Measurements from ENCODE around the gene RFLNA. TPM values are rescaled to one million over a fixed set of nuclear protein-coding genes. Genes with fewer than 3 reads are reported as not detected.

Gene RFLNA
- total RNA-seq, 2 experiments from 2014 or later, result not detected

DNA sequence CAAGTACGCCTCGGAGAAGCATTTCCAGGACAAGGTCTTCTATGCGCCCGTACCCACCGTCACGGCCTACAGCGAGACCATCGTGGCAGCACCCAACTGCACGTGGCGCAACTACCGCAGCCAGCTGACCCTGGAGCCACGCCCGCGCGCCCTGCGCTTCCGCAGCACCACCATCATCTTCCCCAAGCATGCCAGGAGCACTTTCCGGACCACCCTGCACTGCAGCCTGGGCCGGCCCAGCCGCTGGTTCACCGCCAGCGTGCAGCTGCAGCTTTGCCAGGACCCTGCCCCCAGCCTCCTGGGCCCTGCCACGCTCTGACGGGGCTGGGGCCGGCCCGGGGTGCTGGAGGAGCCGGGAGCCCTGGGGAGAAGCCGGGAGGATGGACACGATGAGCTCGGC is 19.3 kb downstream of the RFLNA start:
- H3K36me3 Mint-ChIP-seq (ENCODE audit: low read depth), result no peaks in the 10 kb centered on the region
- no peak overlapping the region for H3K27ac ChIP-seq (ENCODE audit: low read depth in 1 of 2, low read length in 2 of 2)
- H3K4me1 Mint-ChIP-seq (ENCODE audit: low read depth), result no peaks in the 10 kb centered on the region
- POLR2A ChIA-PET, result no interaction called here
- DNase-seq (no peak), ATAC-seq (ENCODE audit: poor library complexity) (no peak)
- no peaks in the 10 kb centered on the region for H3K27me3 Mint-ChIP-seq
- H3K36me3 ChIP-seq (ENCODE audit: insufficient read depth, low read length), result no peaks in the 10 kb centered on the region
- intact Hi-C loops (cut with DNase I, micrococcal nuclease), result no loop called here
- no peaks in the 10 kb centered on the region for H3K9me3 ChIP-seq (ENCODE audit: control insufficient read depth in 1 of 2, insufficient read depth in 1 of 2, low read length in 2 of 2)
- no peaks in the 10 kb centered on the region for H3K4me1 ChIP-seq (ENCODE audit: insufficient read depth, low read length)
- no peak overlapping the region for H3K4me3 ChIP-seq (ENCODE audit: low read length)
- no peak overlapping the region for H3K4me3 Mint-ChIP-seq
- CTCF ChIA-PET, result no interaction called here
- H3K27ac Mint-ChIP-seq, result no peak overlapping the region
- H3K27me3 ChIP-seq (ENCODE audit: control insufficient read depth in 1 of 2, insufficient read depth in 2 of 2, low read length in 2 of 2), result no peaks in the 10 kb centered on the region
- TF ChIP-seq, protein P1, sequence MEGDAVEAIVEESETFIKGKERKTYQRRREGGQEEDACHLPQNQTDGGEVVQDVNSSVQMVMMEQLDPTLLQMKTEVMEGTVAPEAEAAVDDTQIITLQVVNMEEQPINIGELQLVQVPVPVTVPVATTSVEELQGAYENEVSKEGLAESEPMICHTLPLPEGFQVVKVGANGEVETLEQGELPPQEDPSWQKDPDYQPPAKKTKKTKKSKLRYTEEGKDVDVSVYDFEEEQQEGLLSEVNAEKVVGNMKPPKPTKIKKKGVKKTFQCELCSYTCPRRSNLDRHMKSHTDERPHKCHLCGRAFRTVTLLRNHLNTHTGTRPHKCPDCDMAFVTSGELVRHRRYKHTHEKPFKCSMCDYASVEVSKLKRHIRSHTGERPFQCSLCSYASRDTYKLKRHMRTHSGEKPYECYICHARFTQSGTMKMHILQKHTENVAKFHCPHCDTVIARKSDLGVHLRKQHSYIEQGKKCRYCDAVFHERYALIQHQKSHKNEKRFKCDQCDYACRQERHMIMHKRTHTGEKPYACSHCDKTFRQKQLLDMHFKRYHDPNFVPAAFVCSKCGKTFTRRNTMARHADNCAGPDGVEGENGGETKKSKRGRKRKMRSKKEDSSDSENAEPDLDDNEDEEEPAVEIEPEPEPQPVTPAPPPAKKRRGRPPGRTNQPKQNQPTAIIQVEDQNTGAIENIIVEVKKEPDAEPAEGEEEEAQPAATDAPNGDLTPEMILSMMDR (IDR thresholded peaks at IDR 0.05), result no peak
- H3K9me3 Mint-ChIP-seq, result no peaks in the 10 kb centered on the region

DNA sequence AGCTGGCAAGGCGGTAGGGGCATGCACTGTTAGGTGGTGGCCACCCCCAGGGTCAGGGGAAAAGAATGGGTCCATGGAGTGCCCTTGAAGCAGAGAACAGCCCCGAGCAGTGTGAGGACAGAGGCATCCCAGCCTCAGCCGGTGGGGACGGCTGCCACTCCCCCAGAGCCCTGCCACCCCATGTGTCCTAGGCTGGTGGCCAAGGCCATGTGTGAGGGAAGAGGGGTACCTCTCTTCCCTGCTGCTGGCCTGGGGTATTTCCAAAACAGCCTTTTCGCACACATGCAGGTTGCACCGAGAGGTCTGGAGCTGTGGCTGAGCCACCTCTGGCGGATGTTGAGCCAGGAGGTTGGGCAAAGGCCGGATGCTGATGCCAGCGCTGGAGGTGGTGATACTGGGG is 19.9 kb downstream of the RFLNA start:
- no peaks in the 10 kb centered on the region for H3K9me3 Mint-ChIP-seq
- CTCF ChIA-PET, result no interaction called here
- H3K27me3 Mint-ChIP-seq, result no peaks in the 10 kb centered on the region
- ATAC-seq (ENCODE audit: poor library complexity) (no peak), DNase-seq (no peak)
- H3K4me1 Mint-ChIP-seq (ENCODE audit: low read depth), result no peaks in the 10 kb centered on the region
- no peak overlapping the region for H3K4me3 Mint-ChIP-seq
- TF ChIP-seq, protein P1 (IDR thresholded peaks at IDR 0.05), result no peak
- H3K27ac Mint-ChIP-seq, result no peak overlapping the region
- intact Hi-C loops (cut with DNase I, micrococcal nuclease), result no loop called here
- POLR2A ChIA-PET, result no interaction called here
- H3K4me3 ChIP-seq (ENCODE audit: low read length), result no peak overlapping the region
- H3K9me3 ChIP-seq (ENCODE audit: control insufficient read depth in 1 of 2, insufficient read depth in 1 of 2, low read length in 2 of 2), result no peaks in the 10 kb centered on the region
- no peaks in the 10 kb centered on the region for H3K36me3 ChIP-seq (ENCODE audit: insufficient read depth, low read length)
- H3K27ac ChIP-seq (ENCODE audit: low read depth in 1 of 2, low read length in 2 of 2), result no peak overlapping the region
- H3K27me3 ChIP-seq (ENCODE audit: control insufficient read depth in 1 of 2, insufficient read depth in 2 of 2, low read length in 2 of 2), result no peaks in the 10 kb centered on the region
- no peaks in the 10 kb centered on the region for H3K4me1 ChIP-seq (ENCODE audit: insufficient read depth, low read length)
- H3K36me3 Mint-ChIP-seq (ENCODE audit: low read depth), result no peaks in the 10 kb centered on the region

DNA sequence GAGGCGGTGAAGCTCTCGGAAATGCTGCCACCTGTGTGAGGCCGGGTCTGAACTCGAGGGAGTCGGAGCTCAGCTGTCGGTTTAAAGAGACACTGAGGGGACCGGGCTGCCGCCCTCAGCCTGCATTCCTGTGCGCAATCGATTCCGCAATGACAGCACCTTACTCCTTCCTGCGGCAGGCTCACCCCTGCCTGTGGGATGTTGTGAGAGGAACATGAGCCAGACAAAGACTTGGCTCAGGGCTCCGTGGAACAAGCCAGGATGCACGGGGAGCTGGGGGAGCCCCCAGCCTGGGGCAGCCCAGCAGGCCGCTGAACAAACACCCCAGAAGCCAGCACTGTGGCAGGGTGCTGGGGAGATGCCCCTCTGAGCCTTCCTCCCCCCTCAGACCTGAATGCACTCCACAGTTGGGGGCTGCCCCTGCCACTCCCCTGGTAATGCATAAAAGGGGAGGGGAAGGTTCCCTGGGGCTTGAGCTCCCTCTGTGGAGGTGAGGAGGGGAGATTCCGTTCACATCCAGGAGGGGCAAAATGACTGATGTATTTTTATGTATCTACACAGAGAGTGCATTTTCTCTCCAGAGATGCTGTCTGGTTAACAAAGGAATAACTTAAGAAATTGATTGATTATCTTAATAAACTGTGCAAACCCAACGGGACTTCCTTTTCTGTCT is 20.6 kb downstream of the RFLNA start:
- Histone ChIP-seq H3K9me3 (ENCODE audit: control insufficient read depth in 1 of 2, insufficient read depth in 1 of 2, low read length in 2 of 2) (no peaks in the 10 kb centered on the region), H3K4me1 (ENCODE audit: insufficient read depth, low read length) (no peaks in the 10 kb centered on the region), H3K27me3 (ENCODE audit: control insufficient read depth in 1 of 2, insufficient read depth in 2 of 2, low read length in 2 of 2) (no peaks in the 10 kb centered on the region), H3K36me3 (ENCODE audit: insufficient read depth, low read length) (no peaks in the 10 kb centered on the region), H3K27ac (ENCODE audit: low read depth in 1 of 2, low read length in 2 of 2) (no peak overlapping the region), H3K4me3 (ENCODE audit: low read length) (no peak overlapping the region)
- ChIA-PET CTCF (no interaction called here), POLR2A (no interaction called here)
- intact Hi-C loops (cut with DNase I, micrococcal nuclease), result no loop called here
- ATAC-seq (ENCODE audit: poor library complexity), result no peak
- Mint-ChIP-seq H3K4me3 (no peak overlapping the region), H3K4me1 (ENCODE audit: low read depth) (no peaks in the 10 kb centered on the region), H3K36me3 (ENCODE audit: low read depth) (no peaks in the 10 kb centered on the region), H3K27me3 (no peaks in the 10 kb centered on the region), H3K27ac (no peak overlapping the region), H3K9me3 (no peaks in the 10 kb centered on the region)
- TF ChIP-seq, protein P1 (IDR thresholded peaks at IDR 0.05), result no peak
- DNase-seq, result no peak

All from CD4-positive, alpha-beta T cell (primary cell).